Right forelimb (tissue), 1 donor: ENCODE measurements around the gene HBZ.
A peak's percentile ranks its signal among the peaks of the same experiment; 100 is the strongest.
"Not testable (repeated sequence)": the region's sequence is repeated elsewhere in the genome, so short reads cannot be mapped to it uniquely, and the experiment has no call there.

Experiments
- DNase-seq: peaks from one replicate; pipeline ENCODE4 v3.0.0-alpha.2; 2018

Gene HBZ

DNA sequence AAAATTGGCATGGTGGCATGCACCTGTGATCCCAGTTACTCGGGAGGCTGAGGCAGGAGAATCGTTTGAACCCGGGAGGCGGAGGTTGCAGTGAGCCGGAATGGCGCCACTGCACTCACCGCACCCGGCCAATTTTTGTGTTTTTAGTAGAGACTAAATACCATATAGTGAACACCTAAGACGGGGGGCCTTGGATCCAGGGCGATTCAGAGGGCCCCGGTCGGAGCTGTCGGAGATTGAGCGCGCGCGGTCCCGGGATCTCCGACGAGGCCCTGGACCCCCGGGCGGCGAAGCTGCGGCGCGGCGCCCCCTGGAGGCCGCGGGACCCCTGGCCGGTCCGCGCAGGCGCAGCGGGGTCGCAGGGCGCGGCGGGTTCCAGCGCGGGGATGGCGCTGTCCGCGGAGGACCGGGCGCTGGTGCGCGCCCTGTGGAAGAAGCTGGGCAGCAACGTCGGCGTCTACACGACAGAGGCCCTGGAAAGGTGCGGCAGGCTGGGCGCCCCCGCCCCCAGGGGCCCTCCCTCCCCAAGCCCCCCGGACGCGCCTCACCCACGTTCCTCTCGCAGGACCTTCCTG is 27.7 kb downstream of the HBZ start, which contains the start of gene HBQ1:
HBQ1 (plus strand) TSS at position 359 of the 575 bp plus-strand sequence; CDS start at position 387, 28 bp downstream.
- DNase-seq, result peak; percentile 63

DNA sequence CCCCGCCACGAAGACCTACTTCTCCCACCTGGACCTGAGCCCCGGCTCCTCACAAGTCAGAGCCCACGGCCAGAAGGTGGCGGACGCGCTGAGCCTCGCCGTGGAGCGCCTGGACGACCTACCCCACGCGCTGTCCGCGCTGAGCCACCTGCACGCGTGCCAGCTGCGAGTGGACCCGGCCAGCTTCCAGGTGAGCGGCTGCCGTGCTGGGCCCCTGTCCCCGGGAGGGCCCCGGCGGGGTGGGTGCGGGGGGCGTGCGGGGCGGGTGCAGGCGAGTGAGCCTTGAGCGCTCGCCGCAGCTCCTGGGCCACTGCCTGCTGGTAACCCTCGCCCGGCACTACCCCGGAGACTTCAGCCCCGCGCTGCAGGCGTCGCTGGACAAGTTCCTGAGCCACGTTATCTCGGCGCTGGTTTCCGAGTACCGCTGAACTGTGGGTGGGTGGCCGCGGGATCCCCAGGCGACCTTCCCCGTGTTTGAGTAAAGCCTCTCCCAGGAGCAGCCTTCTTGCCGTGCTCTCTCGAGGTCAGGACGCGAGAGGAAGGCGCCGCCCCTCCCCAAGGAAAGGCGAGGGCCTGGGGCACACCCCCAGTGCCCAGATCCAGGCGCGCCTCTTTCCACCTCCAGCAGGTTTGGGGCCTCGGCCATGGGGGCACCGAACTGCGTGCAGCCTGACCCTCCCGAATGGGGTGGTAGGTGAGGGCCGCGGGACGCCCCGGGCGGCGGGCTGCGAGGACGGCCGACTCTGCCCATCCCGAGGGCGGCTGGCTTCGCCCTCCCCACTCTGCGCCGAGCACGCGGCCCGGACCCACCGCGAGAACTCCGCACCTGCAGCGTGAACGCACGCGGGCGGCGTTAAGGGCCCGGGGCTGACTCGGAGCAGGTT is 28.5 kb downstream of the HBZ start:
- DNase-seq, result peak; percentile 64

DNA sequence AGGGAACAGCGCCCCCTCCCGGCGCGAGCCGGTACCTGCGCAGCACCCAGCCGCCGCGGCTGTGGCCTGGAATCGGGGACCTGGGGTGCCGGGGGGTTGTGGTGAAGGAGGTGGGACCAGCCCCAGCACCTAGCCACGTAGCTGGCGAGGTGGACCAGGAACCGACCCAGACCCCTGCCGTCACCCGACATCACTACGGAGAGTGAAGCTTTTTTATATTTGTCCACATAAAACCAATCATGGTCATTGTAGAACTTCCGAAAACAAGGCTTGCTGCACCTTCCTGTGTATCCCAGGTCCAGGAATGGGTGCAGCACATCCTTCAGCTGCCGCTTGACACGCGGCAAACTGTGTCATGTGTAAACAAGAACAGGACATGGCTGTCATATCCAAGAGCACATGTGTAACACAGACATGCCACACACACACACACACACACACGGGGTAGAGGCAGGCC is 29.1 kb downstream of the HBZ start:
- DNase-seq, result peak; percentile 87

DNA sequence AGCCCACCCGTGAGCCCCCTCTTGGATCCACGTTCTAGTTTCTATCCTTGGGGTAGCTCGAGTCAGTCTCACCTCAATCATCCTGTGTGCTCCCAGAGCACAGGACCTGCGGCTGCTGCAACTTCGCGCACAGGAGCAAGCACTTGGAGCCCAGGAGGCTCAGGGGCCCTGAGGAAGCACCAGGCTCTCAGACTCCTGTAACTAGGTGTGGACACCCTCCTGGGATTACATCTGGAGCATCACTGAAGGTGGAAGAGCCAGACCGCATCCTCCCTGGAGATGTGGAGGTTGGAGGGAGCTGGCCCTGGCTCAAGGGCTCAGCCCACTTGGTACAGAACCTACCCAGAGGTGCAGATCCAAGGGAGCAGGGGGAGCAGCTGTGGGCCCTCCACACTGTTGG is 30.6 kb downstream of the HBZ start:
- no peak for DNase-seq

DNA sequence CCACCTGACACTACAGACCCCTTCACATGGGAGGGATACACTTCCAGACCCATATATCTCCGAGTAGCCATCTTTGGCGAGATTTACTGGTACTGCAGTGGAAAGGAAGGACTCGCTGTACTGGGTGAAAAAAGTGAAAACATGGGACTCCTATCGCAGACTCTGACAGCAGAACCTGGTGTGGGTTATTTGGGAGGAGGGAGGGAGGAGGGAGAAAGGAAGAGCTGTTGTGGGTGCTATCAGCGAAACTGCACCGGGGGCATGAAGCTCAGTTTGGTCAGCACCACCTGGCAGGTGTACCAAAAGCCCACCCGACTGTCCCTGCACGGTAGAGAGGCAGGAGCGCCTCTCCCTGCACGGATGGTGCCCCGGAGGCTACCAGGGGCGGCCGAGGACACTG is 32.8 kb downstream of the HBZ start:
- no peak for DNase-seq

DNA sequence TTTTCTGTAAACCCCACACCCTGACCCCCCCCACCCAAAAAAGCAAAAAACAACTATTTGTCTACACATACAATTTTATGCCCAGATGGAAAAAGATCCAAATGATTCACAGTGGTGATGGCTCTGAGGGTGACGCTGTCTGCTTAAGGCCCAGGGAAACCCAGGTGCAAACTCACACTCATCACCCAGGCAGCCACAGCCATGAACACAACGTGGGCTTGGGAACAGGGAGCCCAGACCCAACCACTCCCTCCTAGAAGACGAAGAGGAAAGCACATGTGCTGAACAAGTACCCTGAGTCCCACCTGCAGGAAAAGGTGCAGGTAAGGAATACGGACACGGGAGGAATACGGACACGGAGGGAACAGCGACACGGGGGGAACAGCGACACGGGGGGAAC is 33.2 kb downstream of the HBZ start:
- no peak for DNase-seq

DNA sequence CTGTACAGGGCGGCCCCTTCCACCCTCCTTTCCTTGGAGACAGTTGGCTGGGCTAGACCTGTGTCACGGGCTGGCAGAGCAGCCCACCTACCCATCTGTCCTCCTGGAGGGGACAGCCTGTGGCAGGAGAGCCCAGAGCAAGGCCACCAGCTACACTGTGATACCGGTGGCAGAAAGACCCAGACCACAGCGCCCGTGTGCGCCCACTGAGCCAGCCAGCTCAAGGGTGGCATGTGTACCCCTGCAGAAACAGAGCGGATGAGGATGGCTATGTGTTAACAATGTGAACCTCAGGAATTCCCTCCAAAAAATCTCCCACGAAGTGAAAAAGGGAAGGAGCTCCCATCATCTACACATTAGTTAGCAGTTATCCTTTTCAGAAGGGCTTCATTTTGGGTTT is 34.9 kb downstream of the HBZ start:
- DNase-seq, result no peak

DNA sequence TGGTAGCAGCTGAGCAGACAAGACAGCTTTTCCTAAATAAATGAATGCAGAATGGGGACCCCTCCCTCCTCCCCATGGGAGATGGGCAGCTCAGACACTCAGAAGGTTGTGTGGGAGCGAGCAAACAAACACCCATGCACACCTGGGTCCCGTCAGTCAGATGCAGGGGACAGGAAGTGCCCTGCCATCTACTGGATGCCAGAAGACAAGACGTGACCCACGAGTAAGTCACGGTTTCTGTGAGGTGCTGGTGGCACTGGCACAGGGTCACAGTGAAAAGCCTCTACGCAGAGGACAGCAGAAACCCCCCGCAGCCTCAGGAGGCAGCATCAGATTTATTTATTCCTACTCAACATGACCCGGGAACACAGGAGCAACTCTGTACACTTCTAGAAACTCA is 36.2 kb downstream of the HBZ start:
- no peak for DNase-seq

DNA sequence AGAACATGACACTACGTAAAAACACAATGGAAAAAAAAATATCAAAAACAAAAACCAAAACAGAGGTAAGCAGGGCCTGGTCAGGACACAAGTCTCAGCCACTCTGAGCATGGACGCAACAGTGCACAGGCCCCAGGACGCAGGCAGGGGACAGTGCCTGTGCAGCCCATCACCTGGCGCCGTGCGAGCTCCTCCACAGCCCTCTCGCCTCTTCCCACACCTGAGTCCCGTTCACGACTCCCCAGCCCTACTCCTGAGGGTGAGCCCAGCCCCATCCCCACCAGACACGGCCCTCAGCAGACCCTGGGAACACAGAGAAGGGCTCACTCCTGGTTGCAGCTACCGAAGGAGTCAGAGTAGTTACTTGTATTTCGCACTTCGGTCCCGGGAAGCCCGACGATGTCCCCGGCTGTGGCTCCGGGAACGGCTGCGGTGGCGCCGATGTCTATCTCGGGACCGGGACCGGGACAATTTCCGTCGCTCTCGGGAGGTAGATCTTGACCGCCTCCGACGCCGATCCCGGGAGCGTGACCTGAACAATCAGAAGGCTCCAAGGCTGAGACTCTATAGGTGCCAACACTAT is 37.3 kb downstream of the HBZ start:
- DNase-seq, result no peak

DNA sequence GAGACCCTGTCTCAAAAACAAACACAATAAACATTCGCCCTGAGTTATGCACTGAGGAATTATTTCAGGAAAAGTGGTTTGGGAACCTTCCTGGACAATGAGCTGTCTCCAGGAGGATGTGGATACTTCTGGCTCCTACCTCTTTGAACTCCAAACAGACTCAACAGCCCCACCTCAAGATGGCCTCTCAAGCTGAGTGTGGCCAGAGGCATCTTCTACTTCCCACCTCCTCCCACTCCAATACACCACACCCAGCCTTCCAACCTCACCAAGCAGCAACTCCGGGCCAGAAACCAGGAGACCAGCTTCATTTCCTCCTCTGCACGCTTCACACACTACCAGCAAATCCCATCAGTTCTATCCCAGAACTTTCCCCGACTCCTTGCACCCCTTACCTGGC is 39.4 kb downstream of the HBZ start:
- no peak for DNase-seq

DNA sequence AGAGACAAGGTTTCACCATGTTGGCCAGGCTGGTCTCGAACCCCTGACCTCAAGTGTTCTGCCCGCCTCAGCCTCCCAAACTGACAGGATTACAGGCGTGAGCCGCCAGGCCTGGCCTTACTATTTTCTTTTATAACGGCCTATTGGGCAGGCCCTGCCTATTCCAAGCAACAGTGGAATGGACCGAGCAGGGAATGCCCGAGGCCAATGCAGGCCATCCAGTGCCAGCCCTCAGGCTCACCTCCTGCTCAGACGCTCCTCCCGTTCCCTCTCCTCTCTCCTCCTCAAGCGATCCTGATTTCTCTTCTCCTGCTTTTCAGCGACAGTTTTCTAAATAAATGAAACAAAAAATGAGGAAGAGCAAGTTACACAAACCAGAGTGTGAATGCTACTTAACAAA is 40.2 kb downstream of the HBZ start:
- no peak for DNase-seq

DNA sequence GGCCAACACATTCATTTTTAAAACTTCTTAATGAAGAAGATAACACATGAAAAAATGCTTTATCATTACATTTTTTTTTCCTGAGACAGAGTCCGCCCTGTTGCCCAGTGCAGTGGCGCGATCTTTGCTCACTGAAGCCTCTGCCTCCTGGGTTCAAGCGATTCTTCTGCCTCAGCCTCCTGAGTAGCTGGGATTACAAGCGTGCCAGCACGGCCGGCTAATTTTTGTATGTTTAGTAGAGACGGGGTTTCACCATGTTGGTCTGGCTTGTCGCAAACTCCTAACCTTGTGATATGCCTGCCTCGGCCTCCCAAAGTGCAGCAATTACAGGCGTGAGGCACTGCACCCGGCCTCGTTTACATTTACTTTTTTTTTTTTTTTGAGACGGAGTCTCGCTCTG is 41.0 kb downstream of the HBZ start:
- no peak for DNase-seq

DNA sequence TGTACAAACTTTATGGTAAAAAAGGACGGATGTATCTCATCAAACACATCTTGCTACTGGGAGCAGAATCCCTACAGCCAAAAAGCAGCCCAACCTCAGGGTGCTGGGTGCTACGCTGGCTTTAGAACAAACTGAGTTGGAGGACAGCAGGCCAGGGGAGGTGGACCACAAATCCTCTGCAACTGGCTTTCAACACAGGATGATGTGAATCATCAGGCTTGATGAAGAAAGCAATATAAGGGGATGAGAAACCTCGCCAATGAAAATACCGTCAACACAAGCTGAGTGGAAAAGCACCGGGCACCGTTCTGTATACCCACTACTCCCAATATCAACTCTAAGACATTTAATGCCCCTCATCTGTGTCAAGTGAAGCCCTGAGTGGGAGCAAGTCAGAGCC is 42.1 kb downstream of the HBZ start:
- no peak for DNase-seq

DNA sequence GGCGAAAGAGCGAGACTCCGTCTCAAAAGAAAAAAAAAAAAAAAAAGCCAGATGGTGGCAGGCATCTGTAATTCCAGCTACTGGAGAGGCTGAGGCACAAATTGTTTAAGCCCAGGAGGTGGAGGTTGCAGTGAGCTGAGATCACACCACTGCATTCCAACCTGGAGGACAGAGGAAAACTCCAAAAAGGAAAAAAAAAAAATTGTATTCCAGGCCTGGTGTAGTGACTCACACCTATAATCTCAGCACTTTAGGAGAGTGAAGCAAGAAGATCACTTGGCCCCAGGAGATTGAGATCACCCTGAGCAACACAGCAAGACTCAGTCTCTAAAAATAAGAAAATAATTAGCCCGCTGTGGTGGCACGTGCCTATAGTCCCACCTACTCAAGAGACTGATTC is 47.9 kb downstream of the HBZ start:
- DNase-seq, result no peak

DNA sequence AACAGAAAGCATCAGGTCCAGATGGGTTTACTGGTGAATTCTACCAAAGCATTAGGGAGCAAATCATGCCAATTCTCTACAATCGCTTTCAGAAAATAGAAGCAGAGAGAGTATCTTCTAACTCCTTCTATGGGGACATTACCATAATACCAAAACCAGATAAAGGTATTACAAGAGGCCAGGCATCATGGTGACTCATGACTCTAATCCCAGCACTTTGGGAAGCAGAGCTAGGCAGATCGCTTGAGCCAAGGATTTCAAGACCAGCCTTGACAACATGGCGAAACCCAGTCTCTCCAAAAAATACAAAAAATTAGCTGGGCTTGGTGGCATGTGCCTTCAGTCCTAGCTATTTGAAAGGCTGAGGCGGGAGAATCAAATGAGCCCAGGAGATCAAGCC is 50.8 kb downstream of the HBZ start:
- DNase-seq, result no peak

DNA sequence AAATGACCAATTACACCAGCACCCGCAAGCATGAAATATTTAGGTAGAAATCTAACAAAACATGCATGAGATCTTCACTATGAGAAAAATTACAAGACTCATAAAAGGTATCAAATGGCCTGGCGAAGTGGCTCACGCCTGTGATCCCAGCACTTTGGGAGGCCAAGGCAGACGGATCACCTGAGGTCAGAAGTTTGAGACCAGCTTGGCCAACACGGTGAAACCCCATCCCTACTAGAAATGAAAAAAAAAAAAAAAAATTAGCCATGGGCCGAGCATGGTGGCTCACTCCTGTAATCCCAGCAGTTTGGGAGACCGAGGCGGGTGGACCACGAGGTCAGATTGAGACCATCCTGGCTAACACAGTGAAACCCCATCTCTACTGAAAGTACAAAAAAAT is 51.6 kb downstream of the HBZ start:
- DNase-seq, result not testable (repeated sequence)
